K562 (cell line): ENCODE data around the gene FGR.

Source experiments
- CTCF ChIP-seq, 3 experiments: IDR thresholded peaks in 2 of 3; conservative IDR thresholded peaks in 1 of 3; 2 replicates each; pipeline ENCODE4 v1.5.1; 2011 to 2012; ENCODE audit warnings: low read length in 3 of 3, mild to moderate bottlenecking in 3 of 3, control low read depth in 2 of 3, improper control_type of control experiment in 1 of 3, inconsistent platforms in 1 of 3, low read depth in 1 of 3, mixed read lengths in 1 of 3, moderate library complexity in 1 of 3; ENCODE audit not compliant: insufficient read depth in 2 of 3
- FOXA1 ChIP-seq: fragments of 450-650 bp; IDR thresholded peaks from 2 replicates; pipeline ENCODE4 v1.6.1; 2016; ENCODE audit warnings: mild to moderate bottlenecking, borderline replicate concordance
- POLR2A ChIP-seq: fragments of 450-650 bp; conservative IDR thresholded peaks from 2 replicates; pipeline ENCODE4 v1.6.1; 2016
- SIN3A ChIP-seq, 2 experiments: fragments of 150-350 bp in 1 of 2; IDR thresholded peaks; 2 replicates each; pipeline ENCODE4 v1.6.1; 2011 to 2016; ENCODE audit warnings: borderline replicate concordance in 2 of 2, low read depth in 2 of 2, low read length in 2 of 2, mild to moderate bottlenecking in 2 of 2, moderate library complexity in 2 of 2; ENCODE audit not compliant: control insufficient read depth in 1 of 2
- TF ChIP-seq, protein P1 (sequence below): sonication (generic); formaldehyde crosslinking; IDR thresholded peaks from 2 replicates; pipeline ENCODE4 v1.5.0; 2020; ENCODE audit warnings: missing genetic modification reagents

GRCh38 chr1:27671964-27672749 lies 37.2 kb upstream of the FGR start, which contains the start of gene IFI6:
- no peak for TF ChIP-seq POLR2A
- no peak for TF ChIP-seq FOXA1
- TF ChIP-seq, protein P1, sequence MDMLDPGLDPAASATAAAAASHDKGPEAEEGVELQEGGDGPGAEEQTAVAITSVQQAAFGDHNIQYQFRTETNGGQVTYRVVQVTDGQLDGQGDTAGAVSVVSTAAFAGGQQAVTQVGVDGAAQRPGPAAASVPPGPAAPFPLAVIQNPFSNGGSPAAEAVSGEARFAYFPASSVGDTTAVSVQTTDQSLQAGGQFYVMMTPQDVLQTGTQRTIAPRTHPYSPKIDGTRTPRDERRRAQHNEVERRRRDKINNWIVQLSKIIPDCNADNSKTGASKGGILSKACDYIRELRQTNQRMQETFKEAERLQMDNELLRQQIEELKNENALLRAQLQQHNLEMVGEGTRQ (CRISPR knock-in tag): no peak
- peak; percentile 49 to 64 (median 56); a peak in 5 of 6 replicates for TF ChIP-seq CTCF (IDR thresholded peaks at IDR 0.05 in 2 of 3, conservative IDR thresholded peaks at IDR 0.05 in 1 of 3; ENCODE audit: insufficient read depth in 2 of 3, low read depth in 1 of 3, low read length in 3 of 3)
- TF ChIP-seq SIN3A (IDR thresholded peaks at IDR 0.05; ENCODE audit: borderline replicate concordance in 2 of 2, control insufficient read depth in 1 of 2, low read depth in 2 of 2, low read length in 2 of 2): no peak
